AG04450 (cell line): ENCODE data around the gene PHLDA1. TPM values are rescaled to one million over a fixed set of nuclear protein-coding genes. Genes with fewer than 3 reads are reported as not detected.

Experiments
- CTCF ChIA-PET: fragments of 300-600, 350-600 bp; formaldehyde crosslinking; extraction: SDS; loops from one replicate; lab custom pipeline; 2022; ENCODE audit warnings: antibody characterized with exemption, inconsistent platforms; lab: Charles Lee
- POLR2A ChIA-PET: fragments of 350-600 bp; formaldehyde crosslinking; extraction: SDS; loops from one replicate; lab custom pipeline; 2021; ENCODE audit warnings: antibody characterized with exemption, inconsistent platforms; lab: Yijun Ruan, JAX
- DNase-seq: peaks from one replicate; pipeline ENCODE4 v3.0.0-alpha.2; 2011; ENCODE audit warnings: low read depth, low spot score
- H3K27ac ChIP-seq: one replicate; pipeline ENCODE4 v1.5.1; 2012; ENCODE audit warnings: low read depth, low read length, control low read depth
- H3K27me3 ChIP-seq: one replicate; pipeline ENCODE4 v1.6.0; 2012; ENCODE audit warnings: low read length; ENCODE audit not compliant: control insufficient read depth, insufficient read depth
- H3K4me3 ChIP-seq: 2 replicates; pipeline ENCODE4 v1.5.1; 2011; ENCODE audit warnings: mild to moderate bottlenecking, low read depth, low read length, control low read depth
- H3K9me3 ChIP-seq: 2 replicates; pipeline ENCODE4 v1.5.1; 2012; ENCODE audit warnings: low read length; ENCODE audit not compliant: control insufficient read depth, insufficient read depth
- polyA minus RNA-seq: library from RNA; depleted of rRNA, polyadenylated mRNA; stranded (reverse); fragments of >200 nt; gene quantifications from 2 replicates; pipeline ENCODE4 v1.2.3, GENCODE V29; 2011; rRNA and poly(A)+ RNA removed
- polyA plus RNA-seq: library from polyadenylated mRNA; depleted of rRNA; stranded (reverse); fragments of >200 nt; gene quantifications from 2 replicates; pipeline ENCODE4 v1.2.3, GENCODE V29; 2011; rRNA removed
- TF ChIP-seq, protein P1 (sequence below): IDR thresholded peaks from 2 replicates; pipeline ENCODE4 v1.5.1; 2011; ENCODE audit warnings: low read depth, low read length, control low read depth, inconsistent platforms

PHLDA1 gene
- polyA plus RNA-seq = 89.0 and 99.5 TPM in 2 replicates
- polyA minus RNA-seq = 106 and 118 TPM in 2 replicates

DNA sequence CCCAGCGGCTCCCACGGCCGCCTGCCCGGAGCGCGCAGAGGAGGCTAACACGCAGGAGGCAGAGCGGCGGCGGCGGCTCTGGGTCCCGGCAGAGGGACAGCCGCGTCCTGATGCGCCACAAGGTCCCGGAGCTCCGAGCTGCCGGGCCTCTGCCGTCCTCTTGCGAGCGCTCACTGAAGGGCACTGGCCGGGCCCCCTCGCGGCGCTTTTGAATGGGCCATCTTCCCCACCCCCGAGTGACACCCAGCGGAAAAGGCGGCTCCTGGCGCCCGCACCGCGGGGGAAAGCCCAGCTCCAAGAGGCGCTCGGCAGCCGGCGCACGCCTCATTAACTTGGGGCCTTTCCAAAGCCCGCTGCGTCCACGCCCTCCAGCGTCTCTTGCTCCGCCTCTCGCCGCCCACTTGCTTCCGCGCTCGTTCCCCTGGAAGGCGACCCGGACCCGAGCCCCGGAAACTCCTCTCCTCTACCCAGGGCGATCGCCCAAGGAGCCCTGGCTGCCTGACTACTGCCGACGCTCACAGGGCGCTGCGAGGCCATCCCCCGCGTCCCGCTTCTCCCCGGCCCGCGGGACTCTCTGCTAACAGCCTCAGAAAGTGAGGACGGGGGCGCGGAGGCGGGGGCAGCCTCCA, at the start of gene PHLDA1:
PHLDA1 (minus strand) TSS at position 363 of the 629 bp plus-strand sequence.
- CTCF ChIA-PET = interaction anchor here (0.7 to 2.0 kb wide), 4 partner anchors 206 to 547 kb away, joined by 3 to 9 read pairs (median 3); no protein-coding TSS in a partner anchor
- DNase-seq = peak; percentile 97
- TF ChIP-seq, protein P1, sequence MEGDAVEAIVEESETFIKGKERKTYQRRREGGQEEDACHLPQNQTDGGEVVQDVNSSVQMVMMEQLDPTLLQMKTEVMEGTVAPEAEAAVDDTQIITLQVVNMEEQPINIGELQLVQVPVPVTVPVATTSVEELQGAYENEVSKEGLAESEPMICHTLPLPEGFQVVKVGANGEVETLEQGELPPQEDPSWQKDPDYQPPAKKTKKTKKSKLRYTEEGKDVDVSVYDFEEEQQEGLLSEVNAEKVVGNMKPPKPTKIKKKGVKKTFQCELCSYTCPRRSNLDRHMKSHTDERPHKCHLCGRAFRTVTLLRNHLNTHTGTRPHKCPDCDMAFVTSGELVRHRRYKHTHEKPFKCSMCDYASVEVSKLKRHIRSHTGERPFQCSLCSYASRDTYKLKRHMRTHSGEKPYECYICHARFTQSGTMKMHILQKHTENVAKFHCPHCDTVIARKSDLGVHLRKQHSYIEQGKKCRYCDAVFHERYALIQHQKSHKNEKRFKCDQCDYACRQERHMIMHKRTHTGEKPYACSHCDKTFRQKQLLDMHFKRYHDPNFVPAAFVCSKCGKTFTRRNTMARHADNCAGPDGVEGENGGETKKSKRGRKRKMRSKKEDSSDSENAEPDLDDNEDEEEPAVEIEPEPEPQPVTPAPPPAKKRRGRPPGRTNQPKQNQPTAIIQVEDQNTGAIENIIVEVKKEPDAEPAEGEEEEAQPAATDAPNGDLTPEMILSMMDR = peak; percentile 58

GRCh38 chr12:76080729-76081415, 49.3 kb upstream of the PHLDA1 start:
- H3K27me3 ChIP-seq = no peaks in the 10 kb centered on the region
- CTCF ChIA-PET = no interaction called here
- POLR2A ChIA-PET = interaction anchor here (1.0 kb wide), 1 partner anchor 267 kb away, joined by 5 read pairs; the partner anchor contains the start of gene BBS10

More for the DNA sequence above, at the start of gene PHLDA1:
- Histone ChIP-seq H3K4me3 (peak within 1 kb of the TSS; percentile 98), H3K27me3 (no peaks in the 10 kb centered on the region), H3K27ac (peak within 1 kb of the TSS; percentile 99), H3K9me3 (no peaks in the 10 kb centered on the region; the same call in 1 of the 2 replicates)
- POLR2A ChIA-PET = interaction anchor here (0.5 to 3.1 kb wide), 35 partner anchors 10 to 555 kb away, joined by 3 to 26 read pairs (median 5); partner anchors contain the start of genes BBS10, GLIPR1, KRR1 and NAP1L1

DNA sequence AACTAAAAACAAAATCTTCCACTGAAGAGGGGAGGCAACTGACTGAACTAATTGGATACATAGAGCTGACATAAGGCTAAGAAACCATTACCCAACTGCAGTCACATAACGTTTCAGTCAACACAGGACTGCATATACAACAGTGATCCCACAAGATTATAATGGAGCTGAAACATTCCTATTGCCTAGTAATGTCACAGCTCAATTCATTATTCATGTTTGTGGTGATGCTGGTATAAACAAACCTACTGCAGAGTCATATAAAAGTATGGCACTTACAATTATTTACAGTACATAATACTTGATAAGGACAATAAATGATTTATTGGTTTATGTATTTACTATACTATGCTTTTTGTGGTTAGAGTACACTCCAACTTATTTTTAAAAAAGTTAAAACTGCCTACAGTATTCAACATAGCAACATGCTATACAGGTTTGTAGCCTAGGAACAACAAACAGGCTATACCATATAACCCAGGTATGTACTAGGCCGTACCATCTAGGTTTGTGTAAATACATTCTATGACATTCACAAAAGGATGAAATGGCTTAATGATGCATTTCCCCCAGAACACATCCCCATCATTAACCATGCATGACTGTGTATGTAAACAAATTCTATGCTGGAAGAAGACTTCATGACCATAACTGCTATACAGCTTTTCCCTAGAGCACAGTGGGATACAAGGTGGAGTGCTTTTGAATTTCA, 48.6 kb upstream of the PHLDA1 start:
- POLR2A ChIA-PET = interaction anchor here (0.6 to 1.0 kb wide), 2 partner anchors 29 to 267 kb away, joined by 5 to 7 read pairs; partner anchors contain the start of gene BBS10
- H3K27ac ChIP-seq = no peak overlapping the region
- DNase-seq = peak; percentile 20
- no peaks in the 10 kb centered on the region for H3K27me3 ChIP-seq
- CTCF ChIA-PET = interaction anchor here (1.3 kb wide), 2 partner anchors 267 to 507 kb away, joined by 4 to 5 read pairs; no protein-coding TSS in a partner anchor
- H3K9me3 ChIP-seq = peaks cover 2% of the 10 kb centered on the region; the same call in 1 of the 2 replicates
- TF ChIP-seq, protein P1 = no peak
- no peak overlapping the region for H3K4me3 ChIP-seq

More at GRCh38 chr12:76080729-76081415, 49.3 kb upstream of the PHLDA1 start:
- TF ChIP-seq, protein P1 = peak; percentile 41; the same call in 1 of the 2 replicates
- Histone ChIP-seq H3K9me3 (peaks cover 2% of the 10 kb centered on the region; the same call in 1 of the 2 replicates), H3K4me3 (no peak overlapping the region), H3K27ac (no peak overlapping the region)
- DNase-seq = no peak

GRCh38 chr12:76078748-76079147, 47.2 kb upstream of the PHLDA1 start:
- Histone ChIP-seq H3K4me3 (no peak overlapping the region), H3K27me3 (no peaks in the 10 kb centered on the region), H3K9me3 (peaks cover 2% of the 10 kb centered on the region; the same call in 1 of the 2 replicates), H3K27ac (no peak overlapping the region)
- no peak for DNase-seq
- POLR2A ChIA-PET = no interaction called here
- CTCF ChIA-PET = interaction anchor here (0.5 to 0.6 kb wide), 2 partner anchors 12 to 50 kb away, joined by 3 read pairs; no protein-coding TSS in a partner anchor
- TF ChIP-seq, protein P1 = no peak
